Neuronal stem cell (in vitro differentiated cells): ENCODE measurements around the gene LYPD6.
A peak's percentile ranks its signal among the peaks of the same experiment; 100 is the strongest.

Experiments used
- DNase-seq: peaks from one replicate; pipeline ENCODE4 v3.0.0-alpha.2; 2013; ENCODE audit warnings: low spot score
- H2AFZ ChIP-seq: one replicate; pipeline ENCODE4 v1.6.1; 2013; ENCODE audit warnings: mild to moderate bottlenecking, low read length, inconsistent platforms
- H2AK5ac ChIP-seq: 2 replicates; pipeline ENCODE4 v1.6.1; 2013; ENCODE audit warnings: low read depth, mild to moderate bottlenecking, inconsistent platforms, low read length, moderate library complexity, mixed read lengths
- H2BK120ac ChIP-seq: 2 replicates; pipeline ENCODE4 v1.6.1; 2013; ENCODE audit warnings: low read depth, mild to moderate bottlenecking, inconsistent platforms, low read length, moderate library complexity, mixed read lengths
- H2BK12ac ChIP-seq: one replicate; pipeline ENCODE4 v1.6.1; 2013; ENCODE audit warnings: low read length, inconsistent platforms
- H2BK15ac ChIP-seq: 2 replicates; pipeline ENCODE4 v1.6.1; 2013; ENCODE audit warnings: mild to moderate bottlenecking, low read length, inconsistent platforms, mixed read lengths
- H2BK5ac ChIP-seq: one replicate; pipeline ENCODE4 v1.6.1; 2013; ENCODE audit warnings: inconsistent platforms, mild to moderate bottlenecking, low read length, moderate library complexity
- H3K14ac ChIP-seq: one replicate; pipeline ENCODE4 v1.6.1; 2013; ENCODE audit warnings: low read length, inconsistent platforms
- H3K18ac ChIP-seq: 2 replicates; pipeline ENCODE4 v1.6.1; 2013; ENCODE audit warnings: low read length, inconsistent platforms
- H3K23ac ChIP-seq: 2 replicates; pipeline ENCODE4 v1.6.1; 2013; ENCODE audit warnings: low read depth, mild to moderate bottlenecking, mixed read lengths, low read length, inconsistent platforms; ENCODE audit not compliant: poor library complexity
- H3K27ac ChIP-seq: replicated peaks from 3 replicates; pipeline ENCODE4 v1.5.1; 2013; ENCODE audit warnings: low read length, inconsistent platforms
- H3K27me3 ChIP-seq, 3 experiments: 2 replicates each; pipeline ENCODE4 v1.6.1; 2013; ENCODE audit warnings: low read length in 3 of 3, mild to moderate bottlenecking in 2 of 3, inconsistent platforms in 1 of 3, low read depth in 1 of 3, mixed read lengths in 1 of 3, moderate library complexity in 1 of 3; ENCODE audit not compliant: control insufficient read depth in 3 of 3, insufficient read depth in 3 of 3
- H3K36me3 ChIP-seq, 2 donors: replicated peaks in 1 of 2; 2 replicates each; pipeline ENCODE4 v1.6.1; 2013; ENCODE audit warnings: low read length in 2 of 2; ENCODE audit not compliant: control insufficient read depth in 2 of 2, insufficient read depth in 2 of 2
- H3K4ac ChIP-seq: 2 replicates; pipeline ENCODE4 v1.6.1; 2013; ENCODE audit warnings: inconsistent platforms, mild to moderate bottlenecking, low read length, moderate library complexity
- H3K4me1 ChIP-seq, 2 donors: 1 replicate in 1 of 2; 2 replicates in 1 of 2; pipeline ENCODE4 v1.6.1; 2013; ENCODE audit warnings: low read length in 2 of 2, low read depth in 1 of 2; ENCODE audit not compliant: control insufficient read depth in 2 of 2, insufficient read depth in 1 of 2
- H3K4me2 ChIP-seq: one replicate; pipeline ENCODE4 v1.6.1; 2013; ENCODE audit warnings: mild to moderate bottlenecking, low read length, inconsistent platforms; ENCODE audit not compliant: insufficient read depth, poor library complexity, severe bottlenecking
- H3K4me3 ChIP-seq, 2 donors: 2 replicates each; pipeline ENCODE4 v1.5.1; 2013; ENCODE audit warnings: low read length in 2 of 2, mild to moderate bottlenecking in 2 of 2, inconsistent platforms in 1 of 2, moderate library complexity in 1 of 2
- H3K79me1 ChIP-seq: one replicate; pipeline ENCODE4 v1.6.1; 2013; ENCODE audit warnings: low read depth, mild to moderate bottlenecking, inconsistent platforms, low read length, moderate library complexity
- H3K9ac ChIP-seq: one replicate; pipeline ENCODE4 v1.6.1; 2013; ENCODE audit warnings: mild to moderate bottlenecking, low read depth, low read length, inconsistent platforms; ENCODE audit not compliant: poor library complexity
- H3K9me3 ChIP-seq, 2 donors: replicated peaks in 1 of 2; 2 replicates each; pipeline versions ENCODE3 to v1.6.1; 2013; ENCODE audit warnings: low read length in 2 of 2, mild to moderate bottlenecking in 2 of 2, inconsistent platforms in 1 of 2, low read depth in 1 of 2, mixed read lengths in 1 of 2, moderate library complexity in 1 of 2; ENCODE audit not compliant: control insufficient read depth in 2 of 2, insufficient read depth in 1 of 2
- H4K8ac ChIP-seq: one replicate; pipeline ENCODE4 v1.6.1; 2013; ENCODE audit warnings: low read depth, mild to moderate bottlenecking, inconsistent platforms, low read length, moderate library complexity
- H4K91ac ChIP-seq: one replicate; pipeline ENCODE4 v1.6.1; 2013; ENCODE audit warnings: low read length, low read depth, mild to moderate bottlenecking, inconsistent platforms; ENCODE audit not compliant: poor library complexity
- WGBS, 2 donors: extraction: QIAGEN DNeasy Blood & Tissue Kit; methylation state at CpG; one replicate each; pipeline ENCODE4 v1.1.7; 2013; ENCODE audit warnings: missing lambda C conversion rate in 2 of 2, mixed read lengths in 1 of 2; ENCODE audit not compliant: insufficient read length in 2 of 2, insufficient replicate concordance in 1 of 2; ENCODE audit errors: extremely low coverage in 2 of 2; 5-methylcytosine and 5-hydroxymethylcytosine counted together

The LYPD6 gene

GRCh38 chr2:149473521-149473920, 143.1 kb downstream of the LYPD6 start:
- Histone ChIP-seq H2BK15ac (no peak overlapping the region), H3K79me1 (no peaks in the 10 kb centered on the region), H3K4ac (no peak overlapping the region), H2BK120ac (no peak overlapping the region), H3K23ac (no peak overlapping the region), H2AK5ac (no peak overlapping the region), H3K18ac (no peak overlapping the region), H2BK12ac (no peak overlapping the region), H2BK5ac (no peak overlapping the region), H4K91ac (no peak overlapping the region), H3K4me2 (no peak overlapping the region), H3K9me3 (peaks cover 0 to 2% of the 10 kb centered on the region in 2 donors), H3K9ac (no peak overlapping the region), H3K27me3 (no peaks in the 10 kb centered on the region), H3K36me3 (peaks cover 0 to 4% of the 10 kb centered on the region in 2 donors), H3K14ac (no peak overlapping the region), H2AFZ (no peak overlapping the region), H4K8ac (no peak overlapping the region), H3K4me3 (no peak overlapping the region), H3K4me1 (no peaks in the 10 kb centered on the region), H3K27ac (no peak overlapping the region)
- DNase-seq = no peak

- Histone ChIP-seq H3K36me3 (no peaks in the 10 kb centered on the region), H3K4me2 (no peak overlapping the region), H3K4me1 (peaks cover 0 to 2% of the 10 kb centered on the region in 2 donors), H3K27me3 (no peaks in the 10 kb centered on the region), H3K14ac (no peak overlapping the region), H3K4ac (no peak overlapping the region), H3K4me3 (no peak overlapping the region), H3K18ac (no peak overlapping the region), H3K9ac (no peak overlapping the region), H2BK5ac (no peak overlapping the region), H2AK5ac (no peak overlapping the region), H4K91ac (no peak overlapping the region), H3K27ac (no peak overlapping the region), H2BK120ac (no peak overlapping the region), H4K8ac (no peak overlapping the region), H2BK12ac (no peak overlapping the region), H3K79me1 (no peaks in the 10 kb centered on the region), H2BK15ac (no peak overlapping the region), H3K9me3 (no peaks in the 10 kb centered on the region), H2AFZ (peak overlapping the region; percentile 3), H3K23ac (no peak overlapping the region)
- no CpG with 5 or more reads among the region's 4 CpGs for WGBS, 2 donors
- no peak for DNase-seq
These were observed 152.7 kb downstream of the LYPD6 start for GRCh38 chr2:149483004-149483605.

- Histone ChIP-seq H3K9me3 (no peaks in the 10 kb centered on the region), H3K4me3 (peak overlapping the region in 1 of 2 donors; percentile 69), H2BK15ac (no peak overlapping the region), H3K79me1 (no peaks in the 10 kb centered on the region), H2AK5ac (no peak overlapping the region), H3K4me1 (peaks cover 6 to 10% of the 10 kb centered on the region in 2 donors), H2BK120ac (no peak overlapping the region), H3K4me2 (no peak overlapping the region), H4K8ac (no peak overlapping the region), H2AFZ (no peak overlapping the region), H3K27ac (no peak overlapping the region), H4K91ac (no peak overlapping the region), H2BK12ac (no peak overlapping the region), H3K18ac (no peak overlapping the region), H3K4ac (no peak overlapping the region), H2BK5ac (no peak overlapping the region), H3K23ac (no peak overlapping the region), H3K14ac (no peak overlapping the region), H3K27me3 (no peaks in the 10 kb centered on the region), H3K9ac (no peak overlapping the region), H3K36me3 (no peaks in the 10 kb centered on the region)
- no peak for DNase-seq
- no CpG with 5 or more reads among the region's 3 CpGs for WGBS, 2 donors
These were observed 156.3 kb downstream of the LYPD6 start for GRCh38 chr2:149486664-149487063.

GRCh38 chr2:149487189-149487588, 156.8 kb downstream of the LYPD6 start:
- H3K79me1 ChIP-seq = no peaks in the 10 kb centered on the region
- no peak overlapping the region for H2BK120ac ChIP-seq
- WGBS, 2 donors = no CpG with 5 or more reads among the region's 1 CpG
- no peaks in the 10 kb centered on the region for H3K36me3 ChIP-seq
- no peak overlapping the region for H2BK15ac ChIP-seq
- H3K4me2 ChIP-seq = no peak overlapping the region
- no peaks in the 10 kb centered on the region for H3K9me3 ChIP-seq
- H3K18ac ChIP-seq = no peak overlapping the region
- no peak overlapping the region for H3K4me3 ChIP-seq
- H3K27me3 ChIP-seq = no peaks in the 10 kb centered on the region
- H3K14ac ChIP-seq = no peak overlapping the region
- no peak for DNase-seq
- no peak overlapping the region for H2AFZ ChIP-seq
- no peak overlapping the region for H3K9ac ChIP-seq
- no peak overlapping the region for H3K23ac ChIP-seq
- H2BK12ac ChIP-seq = no peak overlapping the region
- no peak overlapping the region for H2BK5ac ChIP-seq
- no peak overlapping the region for H3K4ac ChIP-seq
- no peak overlapping the region for H2AK5ac ChIP-seq
- no peak overlapping the region for H4K91ac ChIP-seq
- no peak overlapping the region for H4K8ac ChIP-seq
- no peak overlapping the region for H3K27ac ChIP-seq
- peaks cover 6 to 10% of the 10 kb centered on the region in 2 donors for H3K4me1 ChIP-seq
